GM18520 (cell line): ENCODE data around the gene CCDC187.
"Not testable (repeated sequence)": the region's sequence is repeated elsewhere in the genome, so short reads cannot be mapped to it uniquely, and the experiment has no call there.

ENCODE experiments used
- ATAC-seq: cut with Tn5 transposase; IDR thresholded peaks from one replicate; pipeline ENCODE4 v1.9.1; 2021; ENCODE audit not compliant: unreplicated experiment

CCDC187 gene

GRCh38 chr9:136327304-136327974, 23.5 kb upstream of the CCDC187 start, which contains the start of gene GPSM1:
Gene GPSM1 (plus strand): TSS chr9:136327539. CDS start chr9:136327696, 157 bp downstream.
- no peak for ATAC-seq

- ATAC-seq: no peak
Observed at GRCh38 chr9:136326761-136327303, 22.9 kb upstream of the CCDC187 start.

DNA sequence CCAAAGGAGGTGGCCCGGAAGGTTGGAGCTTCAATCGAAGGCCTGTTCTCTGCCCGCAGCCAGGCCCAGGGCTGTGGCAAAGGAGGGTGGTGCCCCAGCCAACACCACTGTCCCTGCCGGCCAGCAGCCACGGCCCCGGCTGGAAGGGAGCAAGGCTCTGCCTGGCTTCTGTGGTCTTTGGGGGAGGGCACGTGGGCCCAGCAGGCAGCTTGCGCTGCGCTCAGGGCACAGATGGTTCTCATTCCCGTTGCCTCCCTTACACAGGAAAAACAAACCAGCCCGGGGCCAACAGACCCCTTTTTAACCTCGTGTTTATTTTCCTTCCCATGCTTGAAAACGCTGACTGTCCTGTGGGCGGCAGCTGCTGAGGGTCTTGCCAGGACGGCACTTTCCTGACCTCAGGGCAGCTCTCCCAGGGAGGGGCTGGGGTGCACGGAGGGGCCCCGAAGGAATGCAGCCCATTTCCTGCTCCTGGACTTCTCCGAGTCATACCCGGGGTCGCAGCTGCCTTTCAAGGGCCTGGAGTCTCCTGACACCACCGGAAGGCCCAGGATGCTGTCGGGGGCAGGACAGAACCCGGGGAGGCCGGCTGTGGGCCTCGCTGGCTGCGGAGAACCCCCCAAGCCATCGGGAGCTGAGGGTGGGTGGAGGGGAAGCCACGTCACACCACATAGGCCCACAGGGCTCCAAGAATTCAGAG, 22.3 kb upstream of the CCDC187 start:
- ATAC-seq: no peak

DNA sequence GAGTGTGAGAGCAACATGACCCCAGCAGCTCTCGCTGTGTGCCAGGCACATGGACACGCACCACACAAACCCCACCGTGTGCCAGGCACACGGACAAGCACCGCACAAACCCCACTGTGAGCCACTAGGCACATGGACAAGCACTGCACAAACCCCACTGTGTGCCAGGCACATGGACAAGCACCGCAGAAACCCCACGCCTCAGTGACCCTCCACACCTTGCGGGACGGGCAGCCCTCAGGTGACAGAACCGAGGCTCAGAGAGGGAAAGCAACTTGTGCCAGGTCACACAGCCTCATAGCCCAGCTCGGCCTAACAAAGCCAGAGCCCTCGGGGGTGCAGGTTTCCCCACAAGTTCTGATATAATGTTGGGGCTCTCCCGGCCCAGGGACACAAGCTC, 21.5 kb upstream of the CCDC187 start:
- ATAC-seq: no peak

DNA sequence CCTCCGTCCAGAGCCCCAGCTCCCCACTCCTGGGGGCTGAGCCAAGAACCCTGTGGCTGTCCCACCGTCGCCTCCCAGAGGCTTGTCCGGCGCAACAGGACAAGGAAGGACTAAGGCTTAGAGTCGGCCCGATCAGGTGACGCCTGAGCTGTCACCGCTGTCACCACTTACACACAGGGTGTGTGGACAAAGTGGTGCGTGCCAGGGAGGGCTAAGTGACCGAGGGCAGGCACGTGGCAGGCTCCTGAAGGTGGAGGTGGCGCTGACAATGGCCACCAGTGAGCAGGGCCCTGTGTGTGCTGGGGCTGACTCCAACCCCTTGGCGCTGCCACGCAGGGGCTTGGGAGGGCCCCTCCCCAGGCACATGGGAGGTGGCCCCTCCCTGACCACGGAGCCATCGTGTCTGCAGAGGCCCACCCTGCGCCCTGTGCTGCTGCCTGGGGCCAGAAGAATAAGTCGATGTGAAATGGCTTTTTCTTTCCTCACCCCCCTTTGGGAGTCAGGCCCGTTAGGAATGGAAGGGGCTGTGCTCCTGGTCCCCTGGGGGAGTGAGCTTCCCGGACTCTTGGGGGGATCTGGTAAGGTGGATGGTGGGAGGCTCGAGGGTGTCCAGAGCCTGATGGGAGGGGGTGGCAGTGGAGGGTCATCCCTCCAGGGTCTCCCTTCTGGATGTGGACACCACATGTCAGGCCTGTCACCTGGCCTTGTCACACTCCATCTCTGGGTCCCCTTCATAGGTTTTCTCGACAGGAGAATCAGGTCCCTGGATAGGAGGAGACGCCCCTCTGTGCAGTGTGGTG, 20.8 kb upstream of the CCDC187 start:
- ATAC-seq: no peak

DNA sequence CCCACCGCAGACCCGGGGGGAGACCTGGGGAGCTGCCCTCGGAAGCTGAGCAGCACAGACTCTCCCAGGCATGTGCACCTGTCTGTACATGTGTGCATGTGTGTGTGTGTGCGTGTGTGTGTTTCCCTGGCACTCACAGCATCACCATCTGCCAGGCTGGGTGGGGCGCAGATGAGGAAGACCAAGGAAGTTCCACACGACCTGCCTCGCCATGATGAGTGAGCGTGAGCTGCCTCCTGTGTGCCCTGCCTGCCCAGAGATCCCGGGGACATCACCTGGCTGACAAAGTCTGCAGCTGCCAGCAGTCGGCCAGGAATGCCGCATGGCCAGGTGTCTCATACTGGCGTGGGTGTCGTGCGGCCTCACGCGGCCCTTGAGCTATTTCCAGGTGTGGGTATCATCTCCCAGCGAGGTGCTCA, 19.5 kb upstream of the CCDC187 start:
- no peak for ATAC-seq

DNA sequence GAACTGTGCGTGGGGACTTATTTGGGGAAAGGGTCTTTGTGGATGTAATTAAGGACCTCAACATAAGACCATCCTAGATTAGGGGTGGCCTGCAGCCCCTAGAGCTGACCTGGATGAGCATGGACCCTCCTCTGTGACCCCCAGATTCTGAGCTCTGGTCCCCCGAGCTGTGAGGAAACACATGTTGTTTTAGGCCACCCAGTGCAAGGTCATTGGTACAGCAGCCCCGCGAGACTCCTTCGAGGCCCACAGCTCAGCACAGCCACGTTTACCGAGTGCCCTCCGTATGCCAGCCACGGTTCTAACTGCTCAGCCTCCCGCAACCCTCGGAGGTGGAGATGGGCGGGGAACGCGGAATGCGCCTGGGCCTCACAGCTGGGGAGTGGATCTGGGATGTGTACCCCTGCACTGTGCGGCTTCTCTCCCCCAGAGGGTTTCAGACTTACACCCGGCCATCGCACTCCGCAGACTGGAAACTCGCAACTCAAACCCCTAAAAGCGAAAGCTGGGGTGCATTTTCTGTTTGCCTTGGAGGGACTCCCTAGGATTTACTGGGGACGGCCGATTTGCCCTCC, 18.9 kb upstream of the CCDC187 start:
- ATAC-seq: no peak

DNA sequence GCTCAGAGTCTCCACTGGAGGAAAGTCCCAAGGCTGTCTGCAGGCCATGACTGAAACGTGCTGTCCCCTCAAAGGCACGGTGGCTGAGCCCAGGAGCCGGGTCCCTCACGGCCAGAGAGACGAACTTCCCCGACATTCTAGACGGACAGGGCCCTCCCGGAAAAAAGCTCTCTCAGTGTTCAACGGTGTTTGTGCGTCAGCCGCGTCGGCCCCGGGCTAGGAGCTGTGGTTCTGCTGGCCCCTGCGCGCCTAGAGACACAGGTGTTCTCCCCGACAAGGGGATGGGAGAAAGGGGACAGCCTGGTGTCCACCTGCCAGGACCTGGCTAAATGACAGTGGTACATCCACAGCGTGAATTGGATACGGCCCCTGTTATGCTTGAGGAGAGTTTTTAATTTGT, 17.7 kb upstream of the CCDC187 start:
- ATAC-seq: no peak

DNA sequence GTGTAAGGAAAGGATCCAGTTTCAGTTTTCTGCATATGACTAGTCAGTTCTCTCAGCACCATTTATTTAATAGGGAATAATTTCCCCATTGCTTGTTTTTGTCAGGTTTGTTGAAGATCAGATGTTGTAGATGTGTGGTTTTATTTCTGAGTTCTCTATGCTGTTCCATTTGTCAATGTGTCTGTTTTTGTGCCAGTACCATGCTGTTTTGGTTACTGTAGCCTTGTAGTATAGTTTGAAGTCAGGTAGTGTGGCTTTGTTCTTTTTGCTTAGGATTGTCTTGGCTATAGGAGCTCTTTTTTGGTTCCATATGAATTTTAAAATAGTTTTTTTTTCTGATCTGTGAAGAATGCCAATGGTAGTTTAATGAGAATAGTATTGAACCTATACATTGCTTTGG, 17.1 kb upstream of the CCDC187 start:
- ATAC-seq: not testable (repeated sequence)

- not testable (repeated sequence) for ATAC-seq
Observed at GRCh38 chr9:136319955-136320354, 16.1 kb upstream of the CCDC187 start.

DNA sequence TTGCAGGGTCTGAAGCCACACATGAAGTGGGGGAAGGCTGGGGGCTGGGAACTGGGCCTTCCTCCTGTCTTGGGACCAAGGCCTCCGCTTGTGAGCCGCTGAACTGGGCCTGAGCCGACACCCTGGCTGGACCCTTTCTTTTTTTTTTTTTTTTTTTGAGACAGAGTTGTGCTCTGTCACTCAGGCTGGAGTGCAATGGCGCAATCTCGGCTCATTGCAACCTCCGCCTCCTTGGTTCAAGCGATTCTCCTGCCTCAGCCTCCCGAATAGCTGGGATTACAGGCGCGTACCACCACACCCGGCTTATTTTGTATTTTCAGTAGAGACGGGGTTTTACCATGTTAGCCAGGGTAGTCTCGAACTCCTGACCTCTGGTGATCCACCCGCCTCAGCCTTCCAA, 15.3 kb upstream of the CCDC187 start:
- not testable (repeated sequence) for ATAC-seq

DNA sequence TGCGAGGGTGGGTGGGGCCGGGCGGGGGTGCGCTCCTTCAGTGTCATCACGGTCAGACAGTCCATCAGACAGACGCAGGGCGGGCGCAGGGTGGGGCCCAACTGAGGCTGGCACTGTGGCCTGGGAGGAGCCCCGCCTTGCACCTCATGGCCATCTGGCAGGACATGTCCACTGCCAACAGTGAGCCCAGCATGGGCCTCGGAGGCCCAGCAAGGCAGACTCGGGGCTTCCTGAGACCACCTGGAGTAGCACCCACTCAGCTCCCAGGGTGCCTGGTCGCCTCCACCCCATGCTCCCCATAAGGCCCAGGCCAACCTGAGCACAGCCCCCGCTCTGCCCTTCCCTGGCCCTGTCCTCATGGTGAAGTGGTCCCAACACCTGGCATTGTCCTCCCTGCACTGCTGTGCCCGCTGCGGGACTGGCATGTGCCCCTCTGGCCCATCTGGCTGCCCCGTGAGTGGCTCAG, 14.9 kb upstream of the CCDC187 start:
- no peak for ATAC-seq

GRCh38 chr9:136318111-136318775, 14.3 kb upstream of the CCDC187 start:
- ATAC-seq: no peak

DNA sequence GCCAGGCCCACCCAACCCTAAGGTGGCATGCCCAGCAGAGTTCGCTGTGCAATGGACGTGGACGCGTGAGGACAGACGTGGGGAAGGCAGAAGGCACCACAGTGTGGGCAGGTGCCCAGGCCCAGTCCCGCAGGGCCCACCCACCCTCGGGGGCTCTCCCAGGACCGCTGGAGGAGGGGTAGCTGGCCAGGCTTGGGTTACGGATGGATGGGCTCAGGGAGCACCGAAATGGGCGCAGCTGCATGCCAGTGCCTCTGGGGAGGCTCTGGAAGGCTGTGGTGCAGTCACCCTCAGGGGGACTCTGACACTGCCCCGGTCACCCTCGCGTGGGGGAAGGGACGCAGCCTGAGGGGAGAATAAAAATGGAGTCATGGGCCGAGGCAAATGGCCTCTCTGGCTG, 13.8 kb upstream of the CCDC187 start:
- no peak for ATAC-seq

DNA sequence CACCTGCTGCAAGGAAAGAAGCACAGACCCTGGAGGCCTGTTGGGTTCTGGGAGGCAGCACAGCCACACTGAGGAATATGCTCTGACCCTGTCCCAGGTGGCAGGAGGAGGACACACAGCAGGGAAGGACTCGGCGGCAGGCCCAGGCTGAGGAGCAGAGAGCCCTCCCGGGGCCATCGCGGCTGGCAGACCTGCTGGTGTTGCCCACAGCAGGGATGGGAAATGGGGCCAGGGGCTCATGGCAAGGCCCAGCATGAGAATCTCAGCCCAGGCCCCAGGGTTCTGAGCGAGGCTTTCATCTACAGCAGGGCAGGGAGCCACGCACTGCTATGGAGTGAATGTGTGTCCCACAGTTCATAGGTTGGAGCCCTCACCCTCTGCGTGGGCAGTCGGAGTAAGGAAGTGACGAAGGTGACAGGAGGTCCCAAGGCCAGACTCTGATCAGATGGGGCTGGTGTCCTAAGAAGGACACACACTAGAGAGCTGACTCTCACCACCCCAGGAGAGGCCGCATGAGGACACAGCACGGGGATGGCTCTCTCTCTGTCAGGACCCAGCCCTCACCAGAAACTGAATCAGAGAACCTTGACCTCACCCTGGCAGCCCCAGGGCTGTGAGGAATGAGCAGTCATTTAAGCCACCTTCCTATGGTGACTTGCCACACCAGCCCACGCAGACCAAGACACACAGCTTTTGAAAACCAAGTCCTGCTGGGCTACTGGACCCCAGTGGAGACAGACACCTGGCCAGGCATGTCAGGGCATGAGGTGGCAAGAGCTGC, 13.2 kb upstream of the CCDC187 start:
- ATAC-seq: no peak

DNA sequence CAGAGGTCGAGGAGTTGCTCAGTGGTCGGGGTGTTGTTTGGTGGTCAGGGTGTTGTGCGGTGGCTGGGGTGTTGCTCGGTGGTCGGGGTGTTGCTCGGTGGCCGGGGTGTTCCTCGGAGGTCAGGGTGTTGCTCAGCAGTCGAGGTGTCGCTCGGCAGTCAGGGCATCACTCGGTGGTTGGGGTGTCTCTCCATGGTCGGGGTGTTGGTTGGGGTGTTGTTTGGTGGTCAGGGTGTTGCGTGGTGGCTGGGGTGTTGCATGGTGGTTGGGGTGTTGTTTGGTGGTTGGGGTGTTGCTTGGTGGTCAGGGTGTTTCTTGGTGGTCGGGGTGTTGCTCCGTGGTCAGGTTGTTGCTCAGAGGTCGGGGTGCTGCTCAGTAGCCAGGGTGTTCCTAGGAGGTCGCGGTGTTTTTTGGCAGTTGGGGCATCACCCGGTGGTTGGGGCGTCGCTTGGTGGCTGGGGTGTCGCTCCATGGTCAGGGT, 12.4 kb upstream of the CCDC187 start:
- ATAC-seq: no peak

DNA sequence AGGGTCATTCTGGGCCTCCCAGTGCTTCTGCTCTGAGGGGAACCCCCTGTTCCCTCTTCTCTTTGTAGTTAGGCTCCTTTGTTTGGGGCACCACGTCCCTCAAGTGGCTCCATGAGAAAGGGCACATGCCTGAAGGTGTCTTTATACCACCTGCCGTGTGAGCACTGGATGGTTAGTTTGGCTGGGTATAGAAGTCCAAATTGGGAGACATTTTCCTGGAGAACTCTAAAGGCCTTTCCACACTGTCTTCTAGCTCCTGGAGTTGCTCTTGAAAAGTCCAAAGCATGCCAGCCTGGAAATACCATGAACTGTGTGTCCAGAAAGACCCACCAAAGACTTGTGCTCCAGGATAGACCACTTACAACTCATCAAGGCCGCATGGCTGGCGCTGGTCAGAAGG, 11.1 kb upstream of the CCDC187 start:
- no peak for ATAC-seq

DNA sequence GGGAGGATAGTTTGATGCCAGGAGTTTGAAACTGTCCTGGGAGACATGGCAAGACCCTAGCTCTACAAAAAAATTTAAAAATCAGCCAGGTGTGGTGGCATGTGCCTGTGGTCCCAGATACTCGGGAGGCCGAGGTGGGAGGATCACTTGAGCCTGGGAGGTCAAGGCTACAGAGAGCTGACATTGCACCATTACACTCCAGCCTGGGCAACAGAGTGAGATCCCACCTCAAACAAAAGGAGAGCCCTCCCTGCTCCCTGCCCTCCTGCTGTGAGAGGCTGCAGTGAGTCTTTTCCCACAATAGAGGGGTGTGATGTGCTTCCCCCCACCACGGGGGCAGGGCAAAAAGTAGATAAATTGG, 10.1 kb upstream of the CCDC187 start:
- no peak for ATAC-seq

DNA sequence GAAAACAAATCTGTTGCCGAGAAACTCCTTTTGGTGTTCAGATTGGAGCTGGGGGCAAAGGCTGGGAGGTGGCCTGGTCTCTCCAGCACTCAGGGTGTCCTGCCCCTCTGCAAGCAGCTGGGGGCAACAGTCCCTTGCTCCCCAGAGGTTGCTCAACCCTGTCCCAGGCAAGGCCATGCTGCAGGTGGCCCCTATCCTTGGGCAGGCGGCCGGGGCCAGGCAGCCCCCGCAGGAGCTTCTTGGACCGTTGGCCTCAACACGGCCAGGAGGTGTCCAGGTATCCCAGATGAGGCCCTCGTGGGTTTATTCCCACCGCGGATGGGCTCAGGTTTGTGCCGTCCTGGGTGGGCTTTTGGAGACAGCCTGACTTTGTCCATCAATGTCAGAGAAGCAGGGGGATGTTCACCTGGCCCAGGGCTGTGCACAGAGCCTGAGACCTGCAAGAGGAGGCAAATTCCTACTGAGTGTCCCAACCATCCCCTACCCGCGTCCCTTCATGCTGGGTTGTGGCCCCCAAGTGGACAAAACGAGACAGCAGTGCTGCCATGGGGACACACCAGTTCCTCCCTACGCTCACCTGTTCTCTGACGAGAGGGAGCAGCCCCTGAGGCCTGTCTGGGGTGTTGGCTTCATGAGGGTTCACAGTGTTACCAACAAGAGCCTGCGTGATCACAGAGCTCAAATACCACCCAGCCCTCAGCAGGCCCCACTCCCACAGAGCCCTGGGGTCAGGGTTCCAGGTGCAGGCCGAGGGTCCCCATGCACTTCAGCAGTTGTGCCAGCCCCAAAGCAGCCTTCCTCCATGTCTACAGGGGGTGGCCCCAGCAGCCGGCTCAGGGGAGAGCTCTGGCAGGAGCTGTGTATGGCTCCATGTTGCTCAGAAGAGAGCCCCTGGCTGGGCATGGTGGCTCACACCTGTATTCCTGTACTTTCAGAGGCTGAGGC, 9.5 kb upstream of the CCDC187 start:
- ATAC-seq: no peak
